Endothelial cell of umbilical vein (primary cell): ENCODE data around the gene PLEKHG4. TPM values are rescaled to one million over a fixed set of nuclear protein-coding genes. Genes with fewer than 3 reads are reported as not detected.

ENCODE experiments used
- BruUV-seq: library from RNA; stranded (reverse); fragments of 400-500 nt; replicated peaks from 2 replicates; lab custom pipeline; 2021; lab: Mats Ljungman, UMichigan
- CTCF ChIA-PET: fragments of 300-600, 350-600 bp; sonication (Branson Sonifier 250); formaldehyde crosslinking; loops from one replicate; lab custom pipeline; 2021; ENCODE audit warnings: antibody characterized with exemption, inconsistent platforms; lab: Charles Lee
- POLR2A ChIA-PET: fragments of 300-600, 350-600 bp; sonication (Branson Sonifier 250); formaldehyde crosslinking; loops from one replicate; lab custom pipeline; 2021; ENCODE audit warnings: antibody characterized with exemption, inconsistent platforms; lab: Charles Lee
- DNase-seq: peaks from one replicate; pipeline ENCODE4 v3.0.0-alpha.2; 2011; ENCODE audit warnings: low read depth, low spot score
- FAIRE-seq: peaks from 2 replicates; lab custom pipeline; 2011; peaks lifted over from hg19 to GRCh38; lab: Jason Lieb, UNC
- H2AFZ ChIP-seq: 2 replicates; pipeline ENCODE4 v1.6.0; 2012; ENCODE audit warnings: low read depth, low read length, control low read depth, inconsistent platforms
- H3K27ac ChIP-seq: 2 replicates; pipeline ENCODE4 v1.5.1; 2011; ENCODE audit warnings: low read depth, mild to moderate bottlenecking, control low read depth, low read length, moderate library complexity; ENCODE audit not compliant: insufficient read depth
- H3K27me3 ChIP-seq, 2 experiments: 2 replicates each; pipeline versions ENCODE4 v1.6.0 to v1.6.1; 2011; ENCODE audit warnings: low read length in 2 of 2, mixed read lengths in 1 of 2; ENCODE audit not compliant: control insufficient read depth in 2 of 2, insufficient read depth in 2 of 2
- H3K36me3 ChIP-seq, 2 experiments: 2 replicates in 1 of 2; 3 replicates in 1 of 2; pipeline ENCODE4 v1.5.1; 2011; ENCODE audit warnings: low read length in 2 of 2, mild to moderate bottlenecking in 1 of 2, moderate library complexity in 1 of 2; ENCODE audit not compliant: control insufficient read depth in 2 of 2, insufficient read depth in 2 of 2; ENCODE audit errors: extremely low read depth in 1 of 2
- H3K4me1 ChIP-seq: 3 replicates; pipeline ENCODE4 v1.5.1; 2011; ENCODE audit warnings: mild to moderate bottlenecking, low read length; ENCODE audit not compliant: control insufficient read depth, insufficient read depth; ENCODE audit errors: extremely low read depth
- H3K4me2 ChIP-seq: 2 replicates; pipeline ENCODE4 v1.6.1; 2011; ENCODE audit warnings: low read length, control low read depth, mixed read lengths; ENCODE audit not compliant: insufficient read depth
- H3K4me3 ChIP-seq, 3 experiments: fragments of 200-600 bp in 1 of 3; sonication (generic), shearing (Covaris generic) in 1 of 3; replicated peaks in 1 of 3; 2 replicates each; pipeline ENCODE4 v1.5.1; 2011 to 2016; ENCODE audit warnings: control low read depth in 3 of 3, low read length in 3 of 3, mild to moderate bottlenecking in 2 of 3, inconsistent platforms in 1 of 3, low read depth in 1 of 3, moderate library complexity in 1 of 3; ENCODE audit not compliant: insufficient read depth in 1 of 3
- H3K79me2 ChIP-seq: 2 replicates; pipeline ENCODE4 v1.6.0; 2012; ENCODE audit warnings: low read length, inconsistent platforms; ENCODE audit not compliant: control insufficient read depth, insufficient read depth
- H3K9ac ChIP-seq: replicated peaks from 2 replicates; pipeline ENCODE3; 2011; ENCODE audit warnings: low read length, control low read depth; ENCODE audit not compliant: insufficient read depth; ENCODE audit errors: extremely low read depth
- H3K9me1 ChIP-seq: replicated peaks from 3 replicates; pipeline ENCODE4 v1.6.0; 2011; ENCODE audit warnings: mild to moderate bottlenecking, low read length; ENCODE audit not compliant: control insufficient read depth, insufficient read depth; ENCODE audit errors: extremely low read depth
- H3K9me3 ChIP-seq: replicated peaks from 2 replicates; pipeline ENCODE4 v1.5.1; 2012; ENCODE audit warnings: low read length, inconsistent platforms; ENCODE audit not compliant: control insufficient read depth, insufficient read depth
- H4K20me1 ChIP-seq: replicated peaks from 2 replicates; pipeline ENCODE3; 2011; ENCODE audit warnings: mild to moderate bottlenecking, low read length; ENCODE audit not compliant: control insufficient read depth, insufficient read depth; ENCODE audit errors: extremely low read depth
- POLR2A ChIP-seq: IDR thresholded peaks from 2 replicates; pipeline ENCODE4 v1.6.1; 2012; ENCODE audit warnings: low read depth, mild to moderate bottlenecking, control low read depth, low read length
- dilution Hi-C: fragments of 300-500 bp; cut with MboI; formaldehyde crosslinking; loops from one replicate; pipeline ENCODE4 v1.15.0; 2019; ENCODE audit warnings: low sequenced_read_pairs; ENCODE audit not compliant: extremely low pct_ligation_motif_present
- intact Hi-C: fragments of 100-400 bp; cut with micrococcal nuclease; formaldehyde crosslinking; loops from one replicate; pipeline ENCODE4 v1.10.0; 2022
- polyA plus RNA-seq, 4 experiments: library from polyadenylated mRNA; depleted of rRNA in 3 of 4; stranded (reverse) in 3 of 4; unstranded in 1 of 4; fragments of >200 nt; gene quantifications; 2 replicates each; pipeline versions ENCODE4 v1.2.1 to v1.2.3, GENCODE V29; 2011 to 2012; ENCODE audit warnings: missing spikeins in 1 of 4
- total RNA-seq: library from RNA; stranded (reverse); gene quantifications from 2 replicates; pipeline ENCODE4 v1.2.3, GENCODE V29; 2021
- TF ChIP-seq, protein P1 (sequence below), 2 donors: IDR thresholded peaks; 1 replicate in 1 of 2; 2 replicates in 1 of 2; pipeline ENCODE4 v1.5.1; 2011; ENCODE audit warnings: low read length in 2 of 2, mild to moderate bottlenecking in 2 of 2, moderate library complexity in 2 of 2, control low read depth in 1 of 2, inconsistent platforms in 1 of 2, low read depth in 1 of 2; ENCODE audit not compliant: insufficient read depth in 1 of 2; ENCODE audit errors: extremely low read depth in 1 of 2

PLEKHG4 gene
- total and polyA plus RNA-seq, 2 donors (not counting 3 experiments of a cell fraction or from before 2014, with no cell fraction given): 26.6 to 34.8 TPM

DNA sequence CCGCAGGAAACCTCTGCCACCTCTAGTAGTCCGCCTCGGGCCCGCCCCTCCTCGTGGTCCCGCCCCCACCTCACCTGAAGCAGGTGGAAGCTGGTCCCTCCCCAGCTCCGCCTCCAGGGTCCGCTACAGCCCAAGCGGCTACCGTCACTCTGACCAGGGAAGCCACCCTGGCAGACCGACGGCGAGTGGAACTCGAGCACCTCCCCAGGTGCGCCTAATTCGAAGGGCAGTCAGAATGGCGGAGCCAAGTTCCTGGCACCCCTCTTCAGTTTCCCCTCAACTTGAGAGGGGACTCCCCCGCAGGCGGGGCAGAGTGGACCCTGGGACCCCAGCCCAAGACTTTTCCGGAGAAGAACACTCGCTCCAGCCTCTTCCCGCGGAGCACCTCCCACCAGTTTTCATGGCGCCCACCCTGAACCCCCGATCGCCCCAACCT lies 32.6 kb upstream of the PLEKHG4 start:
- no peak for FAIRE-seq
- Histone ChIP-seq H3K9me1 (no peaks in the 10 kb centered on the region), H2AFZ (peak overlapping the region; percentile 27), H3K4me1 (peaks cover 53% of the 10 kb centered on the region), H3K4me2 (peak overlapping the region; percentile 42), H3K9ac (peak overlapping the region; percentile 69), H3K27me3 (peaks cover 0 to 3% of the 10 kb centered on the region in 2 experiments), H4K20me1 (no peaks in the 10 kb centered on the region), H3K4me3 (peak overlapping the region; percentile 55 to 89 (median 83)), H3K79me2 (peaks cover 35% of the 10 kb centered on the region), H3K36me3 (peaks cover 0 to 3% of the 10 kb centered on the region in 2 experiments), H3K9me3 (no peaks in the 10 kb centered on the region), H3K27ac (peak overlapping the region; percentile 88)
- no peak for TF ChIP-seq POLR2A
- TF ChIP-seq, protein P1, sequence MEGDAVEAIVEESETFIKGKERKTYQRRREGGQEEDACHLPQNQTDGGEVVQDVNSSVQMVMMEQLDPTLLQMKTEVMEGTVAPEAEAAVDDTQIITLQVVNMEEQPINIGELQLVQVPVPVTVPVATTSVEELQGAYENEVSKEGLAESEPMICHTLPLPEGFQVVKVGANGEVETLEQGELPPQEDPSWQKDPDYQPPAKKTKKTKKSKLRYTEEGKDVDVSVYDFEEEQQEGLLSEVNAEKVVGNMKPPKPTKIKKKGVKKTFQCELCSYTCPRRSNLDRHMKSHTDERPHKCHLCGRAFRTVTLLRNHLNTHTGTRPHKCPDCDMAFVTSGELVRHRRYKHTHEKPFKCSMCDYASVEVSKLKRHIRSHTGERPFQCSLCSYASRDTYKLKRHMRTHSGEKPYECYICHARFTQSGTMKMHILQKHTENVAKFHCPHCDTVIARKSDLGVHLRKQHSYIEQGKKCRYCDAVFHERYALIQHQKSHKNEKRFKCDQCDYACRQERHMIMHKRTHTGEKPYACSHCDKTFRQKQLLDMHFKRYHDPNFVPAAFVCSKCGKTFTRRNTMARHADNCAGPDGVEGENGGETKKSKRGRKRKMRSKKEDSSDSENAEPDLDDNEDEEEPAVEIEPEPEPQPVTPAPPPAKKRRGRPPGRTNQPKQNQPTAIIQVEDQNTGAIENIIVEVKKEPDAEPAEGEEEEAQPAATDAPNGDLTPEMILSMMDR (IDR thresholded peaks at IDR 0.05; ENCODE audit: extremely low read depth in 1 of 2, insufficient read depth in 1 of 2, low read depth in 1 of 2, low read length in 2 of 2): peak in 1 of 2 donors; percentile 4
- ChIA-PET CTCF (interaction anchor here (0.8 to 2.3 kb wide), 11 partner anchors 10 to 274 kb away, joined by 3 to 12 read pairs (median 4); partner anchors contain the start of genes ELMO3 and TMEM208), POLR2A (interaction anchor here (1.6 to 2.7 kb wide), 4 partner anchors 20 to 49 kb away, joined by 5 to 10 read pairs (median 6); partner anchors contain the start of gene TMEM208)
- no TSS peak for BruUV-seq
- dilution Hi-C loops (no loop called here), intact Hi-C loops (loop anchor here (1.0 kb wide), 6 partner anchors 12 to 100 kb away; partner anchors contain the start of gene PLEKHG4)
- DNase-seq: no peak
